Esophagus muscularis mucosa (tissue), 4 donors: ENCODE data around the gene POC1A. TPM values are rescaled to one million over a fixed set of nuclear protein-coding genes. Genes with fewer than 3 reads are reported as not detected.

Experiments used
- DNase-seq: peaks from one replicate; pipeline ENCODE4 v3.0.0-alpha.2; 2017; ENCODE audit errors: extremely low spot score
- H3K27ac ChIP-seq, 4 donors: fragments of 200-600 bp; sonication (generic); replicated peaks in 1 of 4; 1 replicate in 3 of 4; 2 replicates in 1 of 4; pipeline ENCODE4 v1.5.1; 2016 to 2019; ENCODE audit warnings: mild to moderate bottlenecking in 1 of 4
- H3K27me3 ChIP-seq, 4 donors: fragments of 200-600 bp; sonication (generic); one replicate each; pipeline versions ENCODE4 v1.5.1 to v1.6.0; 2016 to 2019
- H3K36me3 ChIP-seq, 4 donors: fragments of 200-600 bp; sonication (generic); one replicate each; pipeline ENCODE4 v1.5.1; 2016 to 2019
- H3K4me1 ChIP-seq, 4 donors: fragments of 200-600 bp; sonication (generic); one replicate each; pipeline ENCODE4 v1.5.1; 2016 to 2019
- H3K4me3 ChIP-seq, 4 donors: fragments of 200-600 bp; sonication (generic); 1 replicate in 2 of 4; 2 replicates in 2 of 4; pipeline ENCODE4 v1.5.1; 2016 to 2019; ENCODE audit warnings: mild to moderate bottlenecking in 4 of 4, moderate library complexity in 1 of 4
- H3K9me3 ChIP-seq, 4 donors: fragments of 200-600 bp; sonication (generic); 1 replicate in 3 of 4; 2 replicates in 1 of 4; pipeline ENCODE4 v1.5.1; 2016 to 2019
- EP300 ChIP-seq: sonication (generic); formaldehyde crosslinking; IDR thresholded peaks from one replicate; pipeline ENCODE4 v1.6.1; 2017; ENCODE audit warnings: antibody characterized with exemption
- POLR2A ChIP-seq: fragments of 450-650 bp; IDR thresholded peaks from one replicate; pipeline ENCODE4 v1.6.1; 2017; ENCODE audit warnings: antibody characterized with exemption, moderate library complexity, mild to moderate bottlenecking, low read depth
- POLR2AphosphoS5 ChIP-seq, 2 donors: sonication (generic); formaldehyde crosslinking; IDR thresholded peaks; one replicate each; pipeline ENCODE4 v1.6.1; 2017; ENCODE audit warnings: antibody characterized with exemption in 2 of 2
- WGBS: methylation state at CpG from one replicate; pipeline ENCODE4 v1.1.5; 2018; 5-methylcytosine and 5-hydroxymethylcytosine counted together
- intact Hi-C: fragments of 100-400 bp; cut with DNase I; formaldehyde crosslinking; loops from one replicate; pipeline ENCODE4 v1.15.1; 2023
- total RNA-seq, 4 donors: library from RNA; depleted of rRNA; stranded (reverse); fragments of >200 nt; gene quantifications; one replicate each; pipeline versions ENCODE4 v1.1.0 to v1.2.1, GENCODE V29; 2016
- TF ChIP-seq, protein P1 (sequence below), 3 experiments: fragments of 200-600 bp in 2 of 3; fragments of 450-650 bp in 1 of 3; sonication (generic) in 2 of 3; IDR thresholded peaks; one replicate each; pipeline ENCODE4 v1.5.1; 2017 to 2019; ENCODE audit warnings: antibody characterized with exemption in 3 of 3, mild to moderate bottlenecking in 2 of 3, moderate library complexity in 1 of 3

The POC1A gene
- total RNA-seq, 4 donors from 2014 or later, result 0.71 to 2.1 (median 1.2) TPM

DNA sequence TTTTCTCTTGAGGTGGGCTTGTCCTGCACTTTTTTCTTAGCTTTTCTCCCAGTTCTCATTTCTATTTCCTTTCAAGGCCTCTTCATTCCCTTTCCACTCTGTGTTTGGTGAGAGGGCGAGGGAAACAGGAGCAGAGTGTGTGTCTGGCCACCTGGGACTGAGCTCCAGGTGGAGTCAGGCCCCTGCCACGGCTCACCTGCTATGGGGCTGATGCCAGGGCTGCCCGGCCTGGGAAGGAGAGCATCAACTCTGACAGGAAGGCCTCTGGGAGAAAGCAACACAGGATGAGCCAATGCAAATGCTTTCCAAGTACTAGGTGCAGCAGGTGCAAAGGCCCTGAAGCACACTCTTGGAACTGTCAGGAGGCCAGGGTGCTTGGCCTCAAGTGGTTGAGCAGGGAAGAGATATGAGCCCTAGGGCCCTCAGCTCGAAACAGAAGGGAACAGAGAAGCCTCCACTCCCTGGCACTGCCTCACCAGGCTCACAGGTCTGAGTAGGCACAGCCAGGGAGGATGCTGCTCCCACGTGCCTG lies 70.6 kb downstream of the POC1A start:
- no peak for DNase-seq
- Histone ChIP-seq H3K4me1 (peaks cover 12 to 20% (median 16%) of the 10 kb centered on the region in 4 donors), H3K36me3 (no peaks in the 10 kb centered on the region), H3K9me3 (no peaks in the 10 kb centered on the region), H3K4me3 (no peak overlapping the region), H3K27me3 (no peaks in the 10 kb centered on the region), H3K27ac (no peak overlapping the region)
- intact Hi-C loops, result loop anchor here (5.0 kb wide), 1 partner anchor 54 kb away; no protein-coding TSS in a partner anchor
- TF ChIP-seq POLR2AphosphoS5 (IDR thresholded peaks at IDR 0.05), result no peak
- no peak for TF ChIP-seq EP300
- no peak for TF ChIP-seq POLR2A
- TF ChIP-seq, protein P1, sequence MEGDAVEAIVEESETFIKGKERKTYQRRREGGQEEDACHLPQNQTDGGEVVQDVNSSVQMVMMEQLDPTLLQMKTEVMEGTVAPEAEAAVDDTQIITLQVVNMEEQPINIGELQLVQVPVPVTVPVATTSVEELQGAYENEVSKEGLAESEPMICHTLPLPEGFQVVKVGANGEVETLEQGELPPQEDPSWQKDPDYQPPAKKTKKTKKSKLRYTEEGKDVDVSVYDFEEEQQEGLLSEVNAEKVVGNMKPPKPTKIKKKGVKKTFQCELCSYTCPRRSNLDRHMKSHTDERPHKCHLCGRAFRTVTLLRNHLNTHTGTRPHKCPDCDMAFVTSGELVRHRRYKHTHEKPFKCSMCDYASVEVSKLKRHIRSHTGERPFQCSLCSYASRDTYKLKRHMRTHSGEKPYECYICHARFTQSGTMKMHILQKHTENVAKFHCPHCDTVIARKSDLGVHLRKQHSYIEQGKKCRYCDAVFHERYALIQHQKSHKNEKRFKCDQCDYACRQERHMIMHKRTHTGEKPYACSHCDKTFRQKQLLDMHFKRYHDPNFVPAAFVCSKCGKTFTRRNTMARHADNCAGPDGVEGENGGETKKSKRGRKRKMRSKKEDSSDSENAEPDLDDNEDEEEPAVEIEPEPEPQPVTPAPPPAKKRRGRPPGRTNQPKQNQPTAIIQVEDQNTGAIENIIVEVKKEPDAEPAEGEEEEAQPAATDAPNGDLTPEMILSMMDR (IDR thresholded peaks at IDR 0.05), result no peak
- WGBS, result 82% methylated on average over 4 of the region's 5 CpGs

DNA sequence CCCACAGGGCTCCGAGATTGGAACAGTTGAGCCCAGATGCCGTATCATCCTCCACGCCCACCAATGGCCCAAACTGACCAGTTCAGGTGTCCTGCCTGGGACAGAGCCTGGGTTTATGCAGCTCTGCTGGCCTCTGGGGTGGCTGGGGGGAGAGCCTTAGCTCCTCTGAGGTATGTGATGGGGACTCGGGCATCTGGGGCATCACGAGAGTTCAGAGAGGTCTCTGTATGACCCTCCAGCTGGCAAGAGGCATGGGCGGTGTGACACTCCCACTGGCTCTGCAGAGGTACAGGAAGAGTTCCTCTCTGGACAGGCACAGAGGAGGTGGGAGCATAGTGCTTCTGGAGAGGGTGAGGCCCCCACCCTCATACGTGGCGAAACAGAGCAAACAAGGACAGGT lies 71.3 kb downstream of the POC1A start:
- Histone ChIP-seq H3K27me3 (no peaks in the 10 kb centered on the region), H3K4me1 (peaks cover 8 to 18% (median 12%) of the 10 kb centered on the region in 4 donors), H3K9me3 (no peaks in the 10 kb centered on the region), H3K4me3 (no peak overlapping the region), H3K36me3 (no peaks in the 10 kb centered on the region), H3K27ac (no peak overlapping the region)
- WGBS, result 92% methylated on average over 8 of the region's 8 CpGs
- TF ChIP-seq POLR2AphosphoS5 (IDR thresholded peaks at IDR 0.05), result no peak
- no peak for TF ChIP-seq POLR2A
- TF ChIP-seq, protein P1 (IDR thresholded peaks at IDR 0.05), result no peak
- no peak for TF ChIP-seq EP300
- intact Hi-C loops, result loop anchor here (5.0 kb wide), 1 partner anchor 54 kb away; no protein-coding TSS in a partner anchor
- no peak for DNase-seq

DNA sequence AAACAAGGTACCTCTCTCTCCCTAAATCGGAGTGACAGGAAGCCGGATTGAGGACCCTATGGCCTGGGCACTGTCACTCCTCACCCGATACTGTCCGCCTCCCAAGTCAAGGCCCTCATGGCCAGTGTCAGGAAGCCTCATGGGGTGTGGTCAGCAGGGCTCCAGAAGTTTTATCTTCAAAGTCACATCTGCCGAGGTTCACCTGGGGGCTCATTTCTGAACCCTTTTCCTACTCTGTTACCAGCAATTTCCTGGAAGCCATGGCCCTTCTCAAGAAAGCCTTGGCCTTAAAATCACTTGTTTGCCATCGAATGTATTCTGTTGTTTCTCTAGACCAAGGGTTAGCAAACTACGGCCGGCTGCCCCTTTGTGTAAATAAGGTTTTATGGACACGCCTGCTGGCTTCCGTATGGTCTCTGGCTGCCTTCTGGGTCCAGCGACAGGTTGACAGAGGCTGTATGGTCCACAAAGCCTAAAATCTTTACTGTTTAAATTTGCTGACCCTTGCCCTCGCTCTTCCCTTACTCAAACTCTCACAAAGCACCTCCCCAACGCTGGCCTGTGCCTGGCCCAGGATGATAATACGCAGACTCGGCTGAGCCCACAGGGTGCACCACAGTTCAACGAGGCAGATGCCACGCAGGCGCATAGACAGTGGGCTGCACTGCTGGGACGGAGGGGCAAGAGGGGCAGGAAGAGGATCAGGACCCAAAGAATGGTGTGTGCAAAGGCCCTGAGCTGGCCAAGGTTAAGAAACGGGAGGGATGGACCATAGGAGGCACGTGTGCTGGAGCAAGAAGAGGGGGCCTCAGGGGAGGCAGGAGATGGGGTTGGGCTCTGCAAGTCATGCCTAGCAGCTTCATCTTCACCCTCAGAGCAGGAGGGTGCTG lies 73.1 kb downstream of the POC1A start:
- DNase-seq, result no peak
- H3K4me3 ChIP-seq, result no peak overlapping the region

DNA sequence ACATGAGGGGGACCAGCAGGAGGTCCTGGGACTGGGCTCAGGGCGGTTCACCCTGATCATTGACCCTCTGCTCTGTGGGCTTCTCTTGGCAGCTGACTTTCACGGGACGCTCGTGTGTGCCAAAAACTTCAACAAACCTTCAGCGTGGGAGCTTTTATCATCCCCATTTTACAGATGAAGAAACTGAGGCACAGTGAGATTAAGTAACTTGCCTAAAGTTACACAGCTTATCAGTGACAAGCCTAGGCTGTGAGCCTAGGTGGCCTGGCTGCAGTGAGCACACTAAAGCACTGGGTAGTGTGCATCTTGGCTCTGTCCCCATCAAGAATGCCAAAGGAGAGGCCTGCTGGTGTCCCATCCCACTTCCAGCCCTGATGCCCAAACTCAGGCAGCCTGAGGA lies 74.3 kb downstream of the POC1A start:
- no peak for DNase-seq
- H3K27me3 ChIP-seq, result no peaks in the 10 kb centered on the region
- H3K27ac ChIP-seq, result no peak overlapping the region

More for the DNA sequence above, 73.1 kb downstream of the POC1A start:
- H3K27me3 ChIP-seq, result no peaks in the 10 kb centered on the region
- intact Hi-C loops, result loop anchor here (5.0 kb wide), 1 partner anchor 56 kb away; no protein-coding TSS in a partner anchor
- H3K36me3 ChIP-seq, result no peaks in the 10 kb centered on the region
- H3K27ac ChIP-seq, result no peak overlapping the region
- TF ChIP-seq EP300 (no peak), POLR2A (no peak), POLR2AphosphoS5 (IDR thresholded peaks at IDR 0.05) (no peak)
- TF ChIP-seq, protein P1 (IDR thresholded peaks at IDR 0.05), result no peak
- 89% methylated on average over 21 of the region's 21 CpGs for WGBS
- H3K4me1 ChIP-seq, result peaks cover 0 to 18% (median 11%) of the 10 kb centered on the region in 4 donors
- no peaks in the 10 kb centered on the region for H3K9me3 ChIP-seq

More for the DNA sequence above, 74.3 kb downstream of the POC1A start:
- intact Hi-C loops, result loop anchor here (5.0 kb wide), 1 partner anchor 57 kb away; no protein-coding TSS in a partner anchor
- no peak overlapping the region for H3K4me3 ChIP-seq
- WGBS, result 97% methylated on average over 5 of the region's 5 CpGs
- H3K36me3 ChIP-seq, result no peaks in the 10 kb centered on the region
- H3K4me1 ChIP-seq, result peaks cover 0 to 18% (median 11%) of the 10 kb centered on the region in 4 donors
- TF ChIP-seq, protein P1 (IDR thresholded peaks at IDR 0.05), result no peak
- TF ChIP-seq EP300 (no peak), POLR2AphosphoS5 (IDR thresholded peaks at IDR 0.05) (no peak), POLR2A (no peak)
- H3K9me3 ChIP-seq, result no peaks in the 10 kb centered on the region
